IMR-90 (cell line): ENCODE data around the gene PEX10.

ENCODE experiments used
- MAZ ChIP-seq: IDR thresholded peaks from 2 replicates; pipeline ENCODE4 v1.6.1; 2012; ENCODE audit warnings: low read depth, mild to moderate bottlenecking, low read length, improper control_type of control experiment, moderate library complexity, borderline replicate concordance
- POLR2A ChIP-seq: IDR thresholded peaks from 2 replicates; pipeline ENCODE4 v1.6.1; 2012; ENCODE audit warnings: mild to moderate bottlenecking, low read depth, low read length
- RAD21 ChIP-seq: IDR thresholded peaks from 2 replicates; pipeline ENCODE4 v1.6.1; 2012; ENCODE audit warnings: low read length, improper control_type of control experiment
- TF ChIP-seq, protein P1 (sequence below): conservative IDR thresholded peaks from 2 replicates; pipeline ENCODE4 v1.5.1; 2012; ENCODE audit warnings: mild to moderate bottlenecking, low read depth, low read length, improper control_type of control experiment
- TF ChIP-seq, protein P2 (sequence below): fragments of 150-350 bp; IDR thresholded peaks from 2 replicates; pipeline ENCODE4 v1.6.1; 2017; ENCODE audit warnings: mild to moderate bottlenecking, antibody characterized with exemption, low read length, low read depth

DNA sequence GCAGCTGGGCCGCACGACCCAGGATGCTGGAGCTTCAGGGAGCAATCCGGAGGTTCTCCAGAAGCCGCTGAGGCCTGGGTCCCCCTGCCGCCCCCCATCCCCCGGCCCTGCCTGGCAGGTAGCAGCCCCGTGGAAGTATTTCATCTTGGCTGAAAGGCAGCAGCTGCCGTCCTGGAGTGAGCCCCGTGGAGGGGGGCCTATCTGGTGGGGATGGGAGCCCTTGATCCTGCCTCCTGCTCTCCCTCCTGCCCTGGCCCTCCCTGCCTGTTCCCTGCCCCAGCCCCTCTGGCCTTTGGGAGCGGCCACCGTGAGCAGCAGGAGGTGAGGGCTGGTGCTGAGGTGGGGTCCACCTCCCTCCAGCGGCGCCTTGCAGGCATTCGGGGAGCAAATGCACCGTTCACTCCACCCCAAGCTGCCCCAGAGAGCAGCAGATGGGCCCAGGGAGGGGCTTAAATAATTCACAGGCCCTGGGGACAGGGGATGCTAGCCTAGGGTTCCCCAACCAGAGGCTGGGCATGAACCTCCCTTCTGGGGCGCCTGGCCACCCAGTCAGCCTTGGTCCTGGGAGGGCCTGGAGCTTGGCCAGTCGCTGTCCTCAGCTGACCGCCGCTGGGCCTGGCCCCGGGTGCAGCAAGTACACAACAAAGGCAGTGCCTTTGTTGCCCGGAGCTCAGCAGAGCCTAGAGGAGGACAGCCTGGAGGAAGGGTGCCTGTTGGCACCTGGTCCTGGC lies 40.0 kb upstream of the PEX10 start:
- TF ChIP-seq, protein P1, sequence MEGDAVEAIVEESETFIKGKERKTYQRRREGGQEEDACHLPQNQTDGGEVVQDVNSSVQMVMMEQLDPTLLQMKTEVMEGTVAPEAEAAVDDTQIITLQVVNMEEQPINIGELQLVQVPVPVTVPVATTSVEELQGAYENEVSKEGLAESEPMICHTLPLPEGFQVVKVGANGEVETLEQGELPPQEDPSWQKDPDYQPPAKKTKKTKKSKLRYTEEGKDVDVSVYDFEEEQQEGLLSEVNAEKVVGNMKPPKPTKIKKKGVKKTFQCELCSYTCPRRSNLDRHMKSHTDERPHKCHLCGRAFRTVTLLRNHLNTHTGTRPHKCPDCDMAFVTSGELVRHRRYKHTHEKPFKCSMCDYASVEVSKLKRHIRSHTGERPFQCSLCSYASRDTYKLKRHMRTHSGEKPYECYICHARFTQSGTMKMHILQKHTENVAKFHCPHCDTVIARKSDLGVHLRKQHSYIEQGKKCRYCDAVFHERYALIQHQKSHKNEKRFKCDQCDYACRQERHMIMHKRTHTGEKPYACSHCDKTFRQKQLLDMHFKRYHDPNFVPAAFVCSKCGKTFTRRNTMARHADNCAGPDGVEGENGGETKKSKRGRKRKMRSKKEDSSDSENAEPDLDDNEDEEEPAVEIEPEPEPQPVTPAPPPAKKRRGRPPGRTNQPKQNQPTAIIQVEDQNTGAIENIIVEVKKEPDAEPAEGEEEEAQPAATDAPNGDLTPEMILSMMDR = no peak
- TF ChIP-seq POLR2A (no peak), RAD21 (no peak), MAZ (no peak; the same call in 1 of the 2 replicates)
- TF ChIP-seq, protein P2, sequence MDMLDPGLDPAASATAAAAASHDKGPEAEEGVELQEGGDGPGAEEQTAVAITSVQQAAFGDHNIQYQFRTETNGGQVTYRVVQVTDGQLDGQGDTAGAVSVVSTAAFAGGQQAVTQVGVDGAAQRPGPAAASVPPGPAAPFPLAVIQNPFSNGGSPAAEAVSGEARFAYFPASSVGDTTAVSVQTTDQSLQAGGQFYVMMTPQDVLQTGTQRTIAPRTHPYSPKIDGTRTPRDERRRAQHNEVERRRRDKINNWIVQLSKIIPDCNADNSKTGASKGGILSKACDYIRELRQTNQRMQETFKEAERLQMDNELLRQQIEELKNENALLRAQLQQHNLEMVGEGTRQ = no peak
